T-helper 2 cell treated with Interferon-gamma antibody and Interleukin-4, amounts not matched to agents 5 μg/mL and 100 μg/mL, for 36 hours (primary cell): ENCODE measurements around the gene TSHZ2.

Experiments
- DNase-seq: peaks from one replicate; pipeline ENCODE4 v3.0.0; 2021; ENCODE audit warnings: low spot score
- H3K27ac Mint-ChIP-seq: one replicate; pipeline ENCODE4 v1.8.0; 2021; ENCODE audit warnings: mild to moderate bottlenecking, mixed read lengths
- H3K27me3 Mint-ChIP-seq: one replicate; pipeline ENCODE4 v1.8.0; 2021; ENCODE audit warnings: low read depth, mixed read lengths
- H3K36me3 Mint-ChIP-seq: one replicate; pipeline ENCODE4 v1.8.0; 2021; ENCODE audit warnings: low read depth, mixed read lengths
- H3K4me1 Mint-ChIP-seq: one replicate; pipeline ENCODE4 v1.8.0; 2021; ENCODE audit warnings: low read depth, mixed read lengths
- H3K4me3 Mint-ChIP-seq: one replicate; pipeline ENCODE4 v1.8.0; 2022; ENCODE audit warnings: mild to moderate bottlenecking, moderate library complexity, mixed read lengths
- H3K9me3 Mint-ChIP-seq: one replicate; pipeline ENCODE4 v1.8.0; 2021; ENCODE audit warnings: mixed read lengths

Gene TSHZ2

GRCh38 chr20:53168491-53168890 is 196.3 kb downstream of the TSHZ2 start:
- Mint-ChIP-seq H3K36me3 (no peaks in the 10 kb centered on the region), H3K9me3 (no peaks in the 10 kb centered on the region), H3K4me3 (no peak overlapping the region), H3K27me3 (no peaks in the 10 kb centered on the region), H3K4me1 (peaks cover 2% of the 10 kb centered on the region), H3K27ac (no peak overlapping the region)
- no peak for DNase-seq

DNA sequence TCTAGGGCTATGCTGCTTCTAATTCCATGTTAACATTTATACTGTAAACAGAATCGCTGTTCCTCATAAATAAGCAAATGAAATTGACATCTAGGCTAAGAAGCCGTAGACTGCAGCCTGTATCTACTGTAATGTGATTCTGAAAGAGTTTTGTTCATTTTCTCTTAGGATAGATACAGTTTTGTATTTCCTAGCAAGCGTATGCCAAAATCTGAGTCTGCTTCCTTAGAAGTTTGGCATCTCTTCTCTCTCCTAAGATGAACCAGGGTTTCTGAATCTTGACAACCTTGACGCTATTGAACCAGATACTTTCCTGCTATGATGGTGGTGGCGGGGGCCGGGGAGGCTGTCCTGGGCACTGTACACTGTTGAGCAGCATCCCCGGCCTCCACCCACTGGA is 198.0 kb downstream of the TSHZ2 start:
- DNase-seq = no peak
- Mint-ChIP-seq H3K4me3 (no peak overlapping the region), H3K4me1 (peaks cover 2% of the 10 kb centered on the region), H3K36me3 (no peaks in the 10 kb centered on the region), H3K27ac (no peak overlapping the region), H3K9me3 (no peaks in the 10 kb centered on the region), H3K27me3 (no peaks in the 10 kb centered on the region)

- H3K36me3 Mint-ChIP-seq = no peaks in the 10 kb centered on the region
- H3K27me3 Mint-ChIP-seq = no peaks in the 10 kb centered on the region
- no peak overlapping the region for H3K27ac Mint-ChIP-seq
- peaks cover 3% of the 10 kb centered on the region for H3K4me1 Mint-ChIP-seq
- DNase-seq = no peak
- H3K9me3 Mint-ChIP-seq = no peaks in the 10 kb centered on the region
- no peak overlapping the region for H3K4me3 Mint-ChIP-seq
Measured at GRCh38 chr20:53171065-53171464, 198.9 kb downstream of the TSHZ2 start.

GRCh38 chr20:53174454-53174853 is 202.3 kb downstream of the TSHZ2 start:
- peaks cover 3% of the 10 kb centered on the region for H3K4me1 Mint-ChIP-seq
- H3K27ac Mint-ChIP-seq = no peak overlapping the region
- H3K4me3 Mint-ChIP-seq = no peak overlapping the region
- no peak for DNase-seq
- no peaks in the 10 kb centered on the region for H3K9me3 Mint-ChIP-seq
- H3K27me3 Mint-ChIP-seq = no peaks in the 10 kb centered on the region
- no peaks in the 10 kb centered on the region for H3K36me3 Mint-ChIP-seq

DNA sequence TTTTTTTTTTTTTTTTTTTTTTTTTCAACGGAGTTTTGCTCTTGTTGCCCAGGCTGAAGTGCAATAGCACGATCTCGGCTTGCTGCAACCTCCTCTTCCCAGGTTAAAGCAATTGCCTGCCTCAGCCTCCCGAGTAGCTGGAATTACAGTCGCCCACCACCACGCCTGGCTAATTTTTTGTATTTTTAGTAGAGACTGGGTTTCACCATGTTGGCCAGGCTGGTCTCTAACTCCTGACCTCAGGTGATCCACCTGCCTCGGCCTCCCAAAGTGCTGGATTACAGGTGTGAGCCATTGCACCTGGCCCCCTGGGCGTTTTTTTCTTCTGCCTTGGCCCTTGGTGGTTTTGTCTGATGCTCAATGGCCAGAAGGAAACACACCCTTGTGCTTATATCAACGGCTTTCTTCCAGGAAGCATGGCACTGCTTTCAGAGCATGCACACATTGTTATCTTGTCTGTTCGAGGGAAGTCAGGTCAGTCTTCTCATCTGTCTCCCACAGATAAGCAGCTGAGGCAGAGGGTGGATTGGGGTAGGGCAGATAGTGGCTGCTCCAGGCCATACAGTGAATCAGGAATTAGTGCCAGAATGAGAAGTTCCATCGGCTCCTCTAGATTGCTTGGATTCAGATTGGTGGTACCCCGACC is 203.1 kb downstream of the TSHZ2 start:
- H3K36me3 Mint-ChIP-seq = no peaks in the 10 kb centered on the region
- no peak overlapping the region for H3K27ac Mint-ChIP-seq
- H3K9me3 Mint-ChIP-seq = no peaks in the 10 kb centered on the region
- peaks cover 3% of the 10 kb centered on the region for H3K4me1 Mint-ChIP-seq
- no peak overlapping the region for H3K4me3 Mint-ChIP-seq
- no peaks in the 10 kb centered on the region for H3K27me3 Mint-ChIP-seq
- DNase-seq = no peak

DNA sequence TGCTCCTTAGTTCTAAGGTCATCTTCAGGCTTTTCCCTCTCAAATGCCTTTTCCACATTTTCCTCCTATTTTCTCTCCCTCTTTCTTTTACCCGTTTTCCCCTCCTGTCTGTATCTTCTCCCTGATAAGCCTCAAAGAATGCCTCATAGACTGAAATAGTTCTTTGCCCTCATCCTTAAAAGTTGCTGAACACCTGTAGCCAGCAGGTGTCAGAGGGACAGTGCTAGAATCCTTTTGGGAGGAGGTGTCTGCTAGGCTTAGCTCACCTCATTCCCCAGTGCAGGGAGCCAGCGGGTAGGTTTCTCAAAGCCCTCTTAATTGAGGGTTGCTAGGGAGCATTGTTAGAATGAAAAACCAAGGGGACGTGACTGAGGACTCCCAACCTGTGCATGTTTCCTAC is 204.0 kb downstream of the TSHZ2 start:
- no peak for DNase-seq
- Mint-ChIP-seq H3K9me3 (no peaks in the 10 kb centered on the region), H3K27ac (no peak overlapping the region), H3K4me1 (peaks cover 3% of the 10 kb centered on the region), H3K4me3 (no peak overlapping the region), H3K27me3 (no peaks in the 10 kb centered on the region), H3K36me3 (no peaks in the 10 kb centered on the region)

DNA sequence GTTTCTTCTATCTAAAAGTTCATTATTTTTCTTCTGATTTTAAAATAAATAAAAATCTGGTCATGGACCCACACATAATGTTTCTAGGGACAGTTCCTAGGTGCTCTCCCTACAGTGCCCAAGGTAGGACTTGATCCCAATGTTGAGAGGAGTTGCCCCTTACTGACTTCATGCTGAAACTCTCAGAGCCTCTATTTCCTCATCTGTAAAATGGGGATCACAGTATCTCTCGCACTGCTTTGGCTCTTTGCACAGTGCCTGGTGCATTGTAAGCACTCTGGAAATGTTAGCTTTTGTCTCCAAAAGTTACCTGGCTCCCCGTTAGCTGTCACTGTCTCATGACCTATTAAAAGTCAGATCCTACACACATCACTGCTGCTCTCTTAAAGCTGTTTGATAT is 205.5 kb downstream of the TSHZ2 start:
- H3K27ac Mint-ChIP-seq = no peak overlapping the region
- H3K9me3 Mint-ChIP-seq = no peaks in the 10 kb centered on the region
- peaks cover 1% of the 10 kb centered on the region for H3K4me1 Mint-ChIP-seq
- no peak for DNase-seq
- peaks cover 2% of the 10 kb centered on the region for H3K27me3 Mint-ChIP-seq
- no peak overlapping the region for H3K4me3 Mint-ChIP-seq
- H3K36me3 Mint-ChIP-seq = no peaks in the 10 kb centered on the region

DNA sequence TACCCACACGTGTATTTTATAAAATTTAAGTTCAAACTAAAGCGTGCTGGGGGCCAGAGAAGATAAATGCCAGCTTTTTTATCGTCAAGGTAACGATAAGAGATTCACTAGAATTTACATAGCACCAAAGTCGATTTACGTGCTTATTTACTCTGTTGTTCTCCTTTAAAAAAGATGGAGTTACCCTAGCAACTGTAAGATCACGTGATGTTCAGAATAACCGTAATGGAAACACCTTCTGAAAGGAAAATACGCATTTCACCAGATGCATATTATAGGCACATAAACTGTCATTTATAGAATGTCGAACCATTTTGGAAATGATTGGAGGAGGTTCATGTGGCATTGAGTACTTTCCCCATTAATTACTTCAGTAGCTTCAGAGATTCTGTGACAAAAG is 207.6 kb downstream of the TSHZ2 start:
- H3K9me3 Mint-ChIP-seq = no peaks in the 10 kb centered on the region
- H3K27ac Mint-ChIP-seq = no peak overlapping the region
- H3K27me3 Mint-ChIP-seq = peaks cover 2% of the 10 kb centered on the region
- H3K4me1 Mint-ChIP-seq = peaks cover 1% of the 10 kb centered on the region
- H3K36me3 Mint-ChIP-seq = no peaks in the 10 kb centered on the region
- DNase-seq = no peak
- H3K4me3 Mint-ChIP-seq = no peak overlapping the region

DNA sequence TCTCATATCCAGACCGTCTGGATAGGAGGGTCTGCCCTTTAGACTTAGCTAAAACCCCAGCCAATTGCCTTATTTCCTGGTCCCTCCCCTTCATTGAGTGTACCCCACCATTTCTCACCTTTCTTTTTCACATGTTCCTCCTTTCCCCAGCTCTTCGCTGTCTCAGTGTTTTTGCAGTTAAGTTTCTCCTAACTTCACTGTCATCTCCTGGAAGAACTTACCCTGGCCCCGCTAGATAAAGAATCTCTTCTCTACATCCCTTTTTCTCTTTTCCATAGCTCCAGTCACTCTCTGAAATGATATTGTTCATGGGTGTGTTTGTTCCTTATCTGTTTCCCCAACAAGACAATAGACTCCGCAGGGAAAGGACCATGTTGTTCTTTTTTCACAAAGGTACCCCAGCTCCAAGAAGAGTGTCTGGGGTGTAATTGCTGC is 208.8 kb downstream of the TSHZ2 start:
- no peak for DNase-seq
- Mint-ChIP-seq H3K4me3 (no peak overlapping the region), H3K27ac (no peak overlapping the region), H3K9me3 (no peaks in the 10 kb centered on the region), H3K27me3 (peaks cover 2% of the 10 kb centered on the region), H3K4me1 (no peaks in the 10 kb centered on the region), H3K36me3 (no peaks in the 10 kb centered on the region)

DNA sequence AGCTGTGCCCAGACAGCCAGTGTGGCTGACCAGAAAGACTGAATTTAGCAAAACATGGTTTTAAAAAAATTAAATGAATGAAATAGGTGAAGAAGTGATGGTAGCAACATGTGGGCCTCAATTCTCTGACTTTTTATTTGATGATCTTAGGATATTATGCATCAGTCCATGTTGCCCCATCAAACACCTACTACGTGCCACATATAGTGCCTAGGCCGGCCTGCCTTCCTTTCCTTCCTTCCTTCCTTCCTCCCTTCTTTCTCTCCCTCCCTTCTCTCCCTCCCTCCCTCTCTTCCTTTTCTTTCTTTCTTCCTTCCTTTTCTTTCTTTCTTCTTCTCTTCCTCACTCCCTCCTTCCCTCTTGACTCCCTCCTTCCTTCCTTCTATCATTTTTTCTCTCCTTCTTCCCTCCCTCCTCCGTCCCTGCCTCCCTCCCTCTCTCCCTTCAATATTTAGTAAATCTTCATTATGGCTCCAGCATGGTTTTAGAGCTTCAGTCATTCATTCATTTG is 209.8 kb downstream of the TSHZ2 start:
- Mint-ChIP-seq H3K36me3 (no peaks in the 10 kb centered on the region), H3K4me3 (no peak overlapping the region), H3K9me3 (no peaks in the 10 kb centered on the region), H3K4me1 (no peaks in the 10 kb centered on the region), H3K27ac (no peak overlapping the region), H3K27me3 (peaks cover 2% of the 10 kb centered on the region)
- DNase-seq = no peak

- no peaks in the 10 kb centered on the region for H3K36me3 Mint-ChIP-seq
- H3K4me1 Mint-ChIP-seq = peaks cover 7% of the 10 kb centered on the region
- no peaks in the 10 kb centered on the region for H3K9me3 Mint-ChIP-seq
- no peak overlapping the region for H3K27ac Mint-ChIP-seq
- H3K27me3 Mint-ChIP-seq = peaks cover 2% of the 10 kb centered on the region
- no peak overlapping the region for H3K4me3 Mint-ChIP-seq
- DNase-seq = no peak
Measured at GRCh38 chr20:53183181-53183580, 211.0 kb downstream of the TSHZ2 start.

- Mint-ChIP-seq H3K27me3 (no peaks in the 10 kb centered on the region), H3K36me3 (no peaks in the 10 kb centered on the region), H3K4me3 (no peak overlapping the region), H3K4me1 (peaks cover 8% of the 10 kb centered on the region), H3K27ac (no peak overlapping the region), H3K9me3 (no peaks in the 10 kb centered on the region)
- DNase-seq = no peak
Measured at GRCh38 chr20:53186635-53187034, 214.5 kb downstream of the TSHZ2 start.

GRCh38 chr20:53187392-53188068 is 215.4 kb downstream of the TSHZ2 start:
- Mint-ChIP-seq H3K4me1 (peaks cover 8% of the 10 kb centered on the region), H3K9me3 (no peaks in the 10 kb centered on the region), H3K36me3 (no peaks in the 10 kb centered on the region), H3K4me3 (no peak overlapping the region), H3K27me3 (no peaks in the 10 kb centered on the region), H3K27ac (no peak overlapping the region)
- no peak for DNase-seq

GRCh38 chr20:53190225-53190624 is 218.1 kb downstream of the TSHZ2 start:
- Mint-ChIP-seq H3K27ac (no peak overlapping the region), H3K4me3 (no peak overlapping the region)

DNA sequence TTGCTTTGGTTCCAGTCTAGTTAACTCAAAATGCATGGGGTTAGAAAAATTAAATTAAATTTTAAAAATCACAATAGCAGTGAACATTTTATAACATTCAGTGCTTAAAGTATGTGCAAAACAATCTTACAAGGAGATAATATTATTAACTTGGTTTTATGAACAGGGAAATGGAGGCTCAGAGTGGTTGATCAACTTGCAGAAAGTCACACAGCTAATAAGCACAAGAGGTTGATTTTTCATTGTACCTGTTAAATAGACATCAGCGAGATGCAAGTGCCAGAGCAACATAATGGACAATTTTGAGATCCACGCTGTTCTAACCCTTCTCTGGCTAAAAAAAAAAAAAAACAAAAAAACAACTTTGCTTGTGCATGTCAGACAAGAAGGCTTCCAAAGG is 219.8 kb downstream of the TSHZ2 start:
- Mint-ChIP-seq H3K4me1 (peaks cover 8% of the 10 kb centered on the region), H3K9me3 (no peaks in the 10 kb centered on the region), H3K4me3 (no peak overlapping the region), H3K27me3 (no peaks in the 10 kb centered on the region), H3K36me3 (no peaks in the 10 kb centered on the region), H3K27ac (no peak overlapping the region)
- DNase-seq = no peak

More at GRCh38 chr20:53190225-53190624, 218.1 kb downstream of the TSHZ2 start:
- Mint-ChIP-seq H3K27me3 (no peaks in the 10 kb centered on the region), H3K9me3 (no peaks in the 10 kb centered on the region), H3K4me1 (peaks cover 8% of the 10 kb centered on the region), H3K36me3 (no peaks in the 10 kb centered on the region)
- no peak for DNase-seq
